Lung (tissue), 12 donors: ENCODE data around the gene MYH2. TPM values are rescaled to one million over a fixed set of nuclear protein-coding genes. Genes with fewer than 3 reads are reported as not detected.

ENCODE experiments used
- ATAC-seq: fragments of 200-7000 bp; cut with Tn5 transposase; one replicate; pipeline ENCODE4 v1.9.1; 2020; ENCODE audit warnings: moderate number of reproducible peaks; ENCODE audit not compliant: insufficient read depth, low FRiP score
- DNase-seq, 3 donors: peaks; one replicate each; pipeline ENCODE4 v3.0.0-alpha.2; 2013 to 2017
- H3K27ac ChIP-seq, 2 donors: one replicate each; pipeline ENCODE4 v1.5.1; 2013; ENCODE audit warnings: mild to moderate bottlenecking in 2 of 2, moderate library complexity in 2 of 2, control low read depth in 1 of 2, inconsistent platforms in 1 of 2, low read depth in 1 of 2, low read length in 1 of 2
- H3K27me3 ChIP-seq, 3 donors: one replicate each; pipeline ENCODE4 v1.5.1; 2013; ENCODE audit warnings: low read length in 2 of 3; ENCODE audit not compliant: control insufficient read depth in 3 of 3, insufficient read depth in 3 of 3
- H3K36me3 ChIP-seq, 4 donors: one replicate each; pipeline ENCODE4 v1.5.1; 2013; ENCODE audit warnings: low read length in 4 of 4, mild to moderate bottlenecking in 1 of 4, moderate library complexity in 1 of 4; ENCODE audit not compliant: control insufficient read depth in 4 of 4, insufficient read depth in 4 of 4
- H3K4me1 ChIP-seq, 5 donors: one replicate each; pipeline ENCODE4 v1.5.1; 2013; ENCODE audit warnings: low read length in 5 of 5, mild to moderate bottlenecking in 2 of 5, moderate library complexity in 1 of 5; ENCODE audit not compliant: control insufficient read depth in 5 of 5, insufficient read depth in 5 of 5
- H3K4me3 ChIP-seq: one replicate; pipeline ENCODE4 v1.5.1; 2013; ENCODE audit warnings: mild to moderate bottlenecking, control low read depth, moderate library complexity
- H3K9ac ChIP-seq, 2 donors: one replicate each; pipeline ENCODE4 v1.5.1; 2013; ENCODE audit warnings: low read length in 2 of 2, control low read depth in 1 of 2; ENCODE audit not compliant: insufficient read depth in 1 of 2
- H3K9me3 ChIP-seq, 4 donors: one replicate each; pipeline ENCODE4 v1.5.1; 2013; ENCODE audit warnings: low read length in 3 of 4, mild to moderate bottlenecking in 1 of 4, moderate library complexity in 1 of 4; ENCODE audit not compliant: control insufficient read depth in 4 of 4, insufficient read depth in 3 of 4
- CTCF ChIP-seq: IDR thresholded peaks from 2 replicates; pipeline ENCODE4 v1.5.1; 2012; ENCODE audit warnings: mild to moderate bottlenecking; ENCODE audit errors: control extremely low read depth, extremely low read depth
- WGBS, 2 donors: extraction: QIAGEN DNeasy Blood & Tissue Kit; methylation state at CpG; one replicate each; pipeline ENCODE4 v1.1.7; 2013; 5-methylcytosine and 5-hydroxymethylcytosine counted together
- polyA plus RNA-seq, 2 donors: library from polyadenylated mRNA; stranded (reverse); fragments of 200-250 nt; gene quantifications; one replicate each; pipeline ENCODE4 v1.2.1, GENCODE V29; 2013
- total RNA-seq, 2 donors: library from RNA; depleted of rRNA in 1 of 2; stranded (reverse); fragments of >200 nt in 1 of 2; gene quantifications; one replicate each; pipeline ENCODE4 v1.2.1, GENCODE V29; 2014 to 2021
- donor health status: control.
- donor health status: control.
- donor health status: Bipolar disorder and iron deficiency.
- donor health status: healthy.
- donor health status: DM: yes; HTN: yes; CAD: no.

MYH2 gene
- total and polyA plus RNA-seq, 4 donors = 0.02 TPM; not detected in 2

GRCh38 chr17:10563991-10564660 lies 14.7 kb upstream of the MYH2 start:
- no peak for DNase-seq
- Histone ChIP-seq H3K9me3 (no peaks in the 10 kb centered on the region), H3K9ac (no peak overlapping the region), H3K4me3 (no peak overlapping the region), H3K27me3 (no peaks in the 10 kb centered on the region), H3K4me1 (no peaks in the 10 kb centered on the region), H3K27ac (no peak overlapping the region), H3K36me3 (no peaks in the 10 kb centered on the region)
- no peak for TF ChIP-seq CTCF
- WGBS, 2 donors = 71 to 81% methylated on average over 2 of the region's 2 CpGs
- no peak for ATAC-seq

- no peak for TF ChIP-seq CTCF
- no peaks in the 10 kb centered on the region for H3K27me3 ChIP-seq
- no peak overlapping the region for H3K9ac ChIP-seq
- H3K4me3 ChIP-seq = no peak overlapping the region
- ATAC-seq (no peak), DNase-seq (no peak)
- no peaks in the 10 kb centered on the region for H3K36me3 ChIP-seq
- H3K9me3 ChIP-seq = no peaks in the 10 kb centered on the region
- H3K4me1 ChIP-seq = peaks cover 0 to 3% (median 0%) of the 10 kb centered on the region in 5 donors
- WGBS, 2 donors = 80% methylated on average over 6 of the region's 6 CpGs
- no peak overlapping the region for H3K27ac ChIP-seq
These were observed 8.6 kb upstream of the MYH2 start for GRCh38 chr17:10558049-10558448.

GRCh38 chr17:10557422-10557821 lies 8.0 kb upstream of the MYH2 start:
- Histone ChIP-seq H3K9me3 (no peaks in the 10 kb centered on the region), H3K27me3 (no peaks in the 10 kb centered on the region), H3K27ac (no peak overlapping the region), H3K36me3 (no peaks in the 10 kb centered on the region), H3K4me1 (peaks cover 0 to 3% (median 0%) of the 10 kb centered on the region in 5 donors), H3K4me3 (no peak overlapping the region), H3K9ac (no peak overlapping the region)
- peak in 1 of 3 donors; percentile 7 for DNase-seq
- WGBS, 2 donors = 57 to 85% methylated on average over 1 of the region's 1 CpG
- TF ChIP-seq CTCF = no peak
- peak; percentile 6 for ATAC-seq
